Measurements from ENCODE around the gene MFSD2A.

DNA sequence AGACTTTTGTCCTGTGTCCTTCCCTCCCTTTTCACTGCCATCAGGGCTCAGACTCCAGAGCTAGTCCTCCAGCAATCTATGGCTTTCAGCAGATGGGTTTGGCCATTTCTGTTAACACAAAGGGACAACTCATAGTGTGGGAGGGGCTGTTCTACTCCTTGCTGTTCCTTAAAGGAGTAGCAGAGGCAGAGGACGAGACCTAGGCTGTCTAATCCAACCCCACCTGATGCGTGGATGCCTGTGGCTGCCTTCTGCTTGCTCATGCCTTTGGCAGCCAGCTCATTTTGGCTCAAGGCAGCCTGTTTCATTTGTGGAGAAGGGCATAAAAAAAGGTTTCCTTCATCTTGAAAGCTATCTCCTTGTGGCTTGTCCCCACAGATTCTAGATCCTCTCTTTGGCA, 27.0 kb downstream of the MFSD2A start:
- TF ChIP-seq TCF7L2 (IDR thresholded peaks at IDR 0.05; ENCODE audit: borderline replicate concordance, extremely low read depth, insufficient read depth, insufficient read length) (no peak), POLR2AphosphoS5 (IDR thresholded peaks at IDR 0.05; ENCODE audit: low read depth, low read length) (no peak), POLR2A (IDR thresholded peaks at IDR 0.05; ENCODE audit: borderline replicate concordance, extremely low read depth, insufficient read depth, insufficient read length) (no peak), EZH2 (IDR thresholded peaks at IDR 0.05) (no peak), YY1 (IDR thresholded peaks at IDR 0.05; ENCODE audit: extremely low read depth, insufficient replicate concordance, low read depth, low read length) (no peak), EZH2phosphoT487 (IDR thresholded peaks at IDR 0.05; ENCODE audit: borderline replicate concordance) (no peak), CEBPB (IDR thresholded peaks at IDR 0.05; ENCODE audit: low read depth) (no peak)
- TF ChIP-seq, protein P1, sequence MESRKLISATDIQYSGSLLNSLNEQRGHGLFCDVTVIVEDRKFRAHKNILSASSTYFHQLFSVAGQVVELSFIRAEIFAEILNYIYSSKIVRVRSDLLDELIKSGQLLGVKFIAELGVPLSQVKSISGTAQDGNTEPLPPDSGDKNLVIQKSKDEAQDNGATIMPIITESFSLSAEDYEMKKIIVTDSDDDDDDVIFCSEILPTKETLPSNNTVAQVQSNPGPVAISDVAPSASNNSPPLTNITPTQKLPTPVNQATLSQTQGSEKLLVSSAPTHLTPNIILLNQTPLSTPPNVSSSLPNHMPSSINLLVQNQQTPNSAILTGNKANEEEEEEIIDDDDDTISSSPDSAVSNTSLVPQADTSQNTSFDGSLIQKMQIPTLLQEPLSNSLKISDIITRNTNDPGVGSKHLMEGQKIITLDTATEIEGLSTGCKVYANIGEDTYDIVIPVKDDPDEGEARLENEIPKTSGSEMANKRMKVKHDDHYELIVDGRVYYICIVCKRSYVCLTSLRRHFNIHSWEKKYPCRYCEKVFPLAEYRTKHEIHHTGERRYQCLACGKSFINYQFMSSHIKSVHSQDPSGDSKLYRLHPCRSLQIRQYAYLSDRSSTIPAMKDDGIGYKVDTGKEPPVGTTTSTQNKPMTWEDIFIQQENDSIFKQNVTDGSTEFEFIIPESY (IDR thresholded peaks at IDR 0.05; ENCODE audit: extremely low read depth, insufficient replicate concordance, low read length) = no peak
- TF ChIP-seq, protein P2, sequence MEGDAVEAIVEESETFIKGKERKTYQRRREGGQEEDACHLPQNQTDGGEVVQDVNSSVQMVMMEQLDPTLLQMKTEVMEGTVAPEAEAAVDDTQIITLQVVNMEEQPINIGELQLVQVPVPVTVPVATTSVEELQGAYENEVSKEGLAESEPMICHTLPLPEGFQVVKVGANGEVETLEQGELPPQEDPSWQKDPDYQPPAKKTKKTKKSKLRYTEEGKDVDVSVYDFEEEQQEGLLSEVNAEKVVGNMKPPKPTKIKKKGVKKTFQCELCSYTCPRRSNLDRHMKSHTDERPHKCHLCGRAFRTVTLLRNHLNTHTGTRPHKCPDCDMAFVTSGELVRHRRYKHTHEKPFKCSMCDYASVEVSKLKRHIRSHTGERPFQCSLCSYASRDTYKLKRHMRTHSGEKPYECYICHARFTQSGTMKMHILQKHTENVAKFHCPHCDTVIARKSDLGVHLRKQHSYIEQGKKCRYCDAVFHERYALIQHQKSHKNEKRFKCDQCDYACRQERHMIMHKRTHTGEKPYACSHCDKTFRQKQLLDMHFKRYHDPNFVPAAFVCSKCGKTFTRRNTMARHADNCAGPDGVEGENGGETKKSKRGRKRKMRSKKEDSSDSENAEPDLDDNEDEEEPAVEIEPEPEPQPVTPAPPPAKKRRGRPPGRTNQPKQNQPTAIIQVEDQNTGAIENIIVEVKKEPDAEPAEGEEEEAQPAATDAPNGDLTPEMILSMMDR (IDR thresholded peaks at IDR 0.05 in 2 of 3, conservative IDR thresholded peaks at IDR 0.05 in 1 of 3; ENCODE audit: borderline replicate concordance in 1 of 3, insufficient read depth in 1 of 3, low read depth in 2 of 3, low read length in 2 of 3) = no peak
